Peyer's patch (tissue), 4 donors: ENCODE results near the gene SLC16A7.

Experiments
- POLR2A ChIP-seq, 2 donors: fragments of 450-650 bp; IDR thresholded peaks; one replicate each; pipeline ENCODE4 v1.5.1; 2017; ENCODE audit warnings: antibody characterized with exemption in 2 of 2, mild to moderate bottlenecking in 2 of 2, moderate library complexity in 2 of 2
- TF ChIP-seq, protein P1 (sequence below), 6 experiments: fragments of 450-650 bp in 4 of 6; fragments of 200-600 bp in 2 of 6; sonication (generic) in 1 of 6; IDR thresholded peaks; one replicate each; pipeline ENCODE4 v1.5.1; 2017 to 2019; ENCODE audit warnings: antibody characterized with exemption in 6 of 6, mild to moderate bottlenecking in 3 of 6, moderate library complexity in 1 of 6

- TF ChIP-seq, protein P1, sequence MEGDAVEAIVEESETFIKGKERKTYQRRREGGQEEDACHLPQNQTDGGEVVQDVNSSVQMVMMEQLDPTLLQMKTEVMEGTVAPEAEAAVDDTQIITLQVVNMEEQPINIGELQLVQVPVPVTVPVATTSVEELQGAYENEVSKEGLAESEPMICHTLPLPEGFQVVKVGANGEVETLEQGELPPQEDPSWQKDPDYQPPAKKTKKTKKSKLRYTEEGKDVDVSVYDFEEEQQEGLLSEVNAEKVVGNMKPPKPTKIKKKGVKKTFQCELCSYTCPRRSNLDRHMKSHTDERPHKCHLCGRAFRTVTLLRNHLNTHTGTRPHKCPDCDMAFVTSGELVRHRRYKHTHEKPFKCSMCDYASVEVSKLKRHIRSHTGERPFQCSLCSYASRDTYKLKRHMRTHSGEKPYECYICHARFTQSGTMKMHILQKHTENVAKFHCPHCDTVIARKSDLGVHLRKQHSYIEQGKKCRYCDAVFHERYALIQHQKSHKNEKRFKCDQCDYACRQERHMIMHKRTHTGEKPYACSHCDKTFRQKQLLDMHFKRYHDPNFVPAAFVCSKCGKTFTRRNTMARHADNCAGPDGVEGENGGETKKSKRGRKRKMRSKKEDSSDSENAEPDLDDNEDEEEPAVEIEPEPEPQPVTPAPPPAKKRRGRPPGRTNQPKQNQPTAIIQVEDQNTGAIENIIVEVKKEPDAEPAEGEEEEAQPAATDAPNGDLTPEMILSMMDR (IDR thresholded peaks at IDR 0.05), result peak in 3 of 6 experiments; percentile 13 to 19 (median 17)
- no peak for TF ChIP-seq POLR2A (IDR thresholded peaks at IDR 0.05)
Observed at GRCh38 chr12:59780605-59781135, 184.8 kb downstream of the SLC16A7 start.
